GM12878 (cell line): ENCODE results near the gene C16orf96. TPM values are rescaled to one million over a fixed set of nuclear protein-coding genes. Genes with fewer than 3 reads are reported as not detected.
A peak's percentile ranks its signal among the peaks of the same experiment; 100 is the strongest.

Experiments
- ATAC-seq: fragments of 200-7000 bp; cut with Tn5 transposase; 3 replicates; pipeline ENCODE4 v1.9.1; 2020; ENCODE audit warnings: mild to moderate bottlenecking, moderate library complexity
- BruUV-seq: library from RNA; stranded (reverse); fragments of 400-500 nt; replicated peaks from 2 replicates; lab custom pipeline; 2021; lab: Mats Ljungman, UMichigan
- CTCF ChIA-PET: fragments of 300-600 bp; sonication (Branson Sonifier 250); formaldehyde crosslinking; extraction: SDS; loops from one replicate; lab custom pipeline; 2021; ENCODE audit warnings: inconsistent platforms; lab: Yijun Ruan, JAX
- POLR2A ChIA-PET: fragments of 350-600 bp; formaldehyde crosslinking; extraction: SDS; loops from one replicate; lab custom pipeline; 2021; ENCODE audit warnings: inconsistent platforms; lab: Charles Lee
- RAD21 ChIA-PET: fragments of 300-600 bp; sonication (Branson Sonifier 250); formaldehyde crosslinking; loops from one replicate; lab custom pipeline; 2023; ENCODE audit warnings: antibody characterized with exemption; ENCODE audit not compliant: unreplicated experiment; lab: Charles Lee
- SMC1A ChIA-PET: fragments of 300-600 bp; sonication (Branson Sonifier 250); formaldehyde crosslinking; loops from one replicate; lab custom pipeline; 2023; ENCODE audit not compliant: unreplicated experiment, uncharacterized antibody; lab: Charles Lee
- DNase-seq: peaks from one replicate; pipeline ENCODE4 v3.0.0-alpha.2; 2011; ENCODE audit warnings: low read depth, low spot score
- FAIRE-seq: peaks from 3 replicates; lab custom pipeline; 2011; peaks lifted over from hg19 to GRCh38; lab: Jason Lieb, UNC
- H2AFZ ChIP-seq: 2 replicates; pipeline ENCODE4 v1.6.0; 2011; ENCODE audit warnings: low read depth, low read length, control low read depth; ENCODE audit not compliant: control insufficient read depth
- H3K27ac ChIP-seq: 2 replicates; pipeline ENCODE4 v1.5.1; 2011; ENCODE audit warnings: control low read depth; ENCODE audit not compliant: control insufficient read depth, insufficient read depth
- H3K27me3 ChIP-seq, 2 experiments: replicated peaks in 1 of 2; 2 replicates each; pipeline versions ENCODE4 v1.6.0 to v1.6.1; 2011; ENCODE audit warnings: low read length in 1 of 2; ENCODE audit not compliant: control insufficient read depth in 2 of 2, insufficient read depth in 2 of 2
- H3K36me3 ChIP-seq, 2 experiments: 2 replicates each; pipeline ENCODE4 v1.5.1; 2011; ENCODE audit warnings: low read length in 1 of 2; ENCODE audit not compliant: control insufficient read depth in 2 of 2, insufficient read depth in 2 of 2
- H3K4me1 ChIP-seq: 2 replicates; pipeline ENCODE4 v1.6.1; 2011; ENCODE audit warnings: mild to moderate bottlenecking, low read length, moderate library complexity, mixed read lengths; ENCODE audit not compliant: control insufficient read depth, insufficient read depth
- H3K4me2 ChIP-seq: 2 replicates; pipeline ENCODE4 v1.6.0; 2011; ENCODE audit warnings: control low read depth; ENCODE audit not compliant: control insufficient read depth, insufficient read depth
- H3K4me3 ChIP-seq: fragments of 200-600 bp; sonication (generic); 2 replicates; pipeline ENCODE4 v1.5.1; 2016
- H3K79me2 ChIP-seq: 2 replicates; pipeline ENCODE4 v1.6.0; 2011; ENCODE audit warnings: low read length; ENCODE audit not compliant: control insufficient read depth, insufficient read depth
- H3K9ac ChIP-seq: 2 replicates; pipeline ENCODE4 v1.8.0; 2011; ENCODE audit warnings: low read length, control low read depth, mixed read lengths; ENCODE audit not compliant: control insufficient read depth, insufficient read depth
- H3K9me3 ChIP-seq: replicated peaks from 3 replicates; pipeline ENCODE4 v1.5.1; 2011; ENCODE audit warnings: mild to moderate bottlenecking, low read length; ENCODE audit not compliant: control insufficient read depth, insufficient read depth
- H4K20me1 ChIP-seq: 2 replicates; pipeline ENCODE4 v1.6.0; 2011; ENCODE audit not compliant: control insufficient read depth, insufficient read depth
- HDGF ChIP-seq: fragments of 450-650 bp; IDR thresholded peaks from 2 replicates; pipeline ENCODE4 v1.6.1; 2016; ENCODE audit warnings: antibody characterized with exemption
- POLR2A ChIP-seq: IDR thresholded peaks from 2 replicates; pipeline ENCODE4 v1.6.1; 2011; ENCODE audit warnings: low read depth, mild to moderate bottlenecking, low read length
- RBBP5 ChIP-seq: fragments of 200-600 bp; sonication (generic); conservative IDR thresholded peaks from 2 replicates; pipeline ENCODE4 v1.6.1; 2016
- SMAD1 ChIP-seq: fragments of 450-650 bp; IDR thresholded peaks from 2 replicates; pipeline ENCODE4 v1.6.1; 2018; ENCODE audit warnings: mild to moderate bottlenecking, low read depth; ENCODE audit not compliant: partially characterized antibody
- ZNF217 ChIP-seq: fragments of 450-650 bp; IDR thresholded peaks from 2 replicates; pipeline ENCODE4 v1.6.1; 2017; ENCODE audit warnings: antibody characterized with exemption, mild to moderate bottlenecking
- WGBS: methylation state at CpG from one replicate; pipeline ENCODE4 v1.1.6; 2016; ENCODE audit warnings: low lambda C conversion rate; ENCODE audit not compliant: insufficient replicate concordance, insufficient coverage; ENCODE audit errors: missing lambda C conversion rate; 5-methylcytosine and 5-hydroxymethylcytosine counted together
- in situ Hi-C: fragments of 300-500 bp; cut with MboI; formaldehyde crosslinking; loops from 9 replicates; pipeline ENCODE4 v1.14.3; 2018; ENCODE audit warnings: mixed read lengths
- intact Hi-C: fragments of 100-400 bp; cut with micrococcal nuclease; formaldehyde crosslinking; loops from one replicate; pipeline ENCODE4 v1.14.2; 2022; ENCODE audit not compliant: unreplicated experiment
- polyA plus RNA-seq, 11 experiments: library from polyadenylated mRNA; depleted of rRNA in 4 of 11; unstranded in 6 of 11; stranded (reverse) in 5 of 11; fragments of >200 nt; fragmentation: Nextera tagmentation in 4 of 11; fragmentation: Illumina TruSeq in 1 of 11; extraction: Ambion mirVana in 4 of 11; extraction: Trizol in 1 of 11; gene quantifications; 1 replicate in 1 of 11; 2 replicates in 10 of 11; pipeline versions ENCODE4 v1.2.1 to v1.2.3, GENCODE V29; 2011 to 2016; ENCODE audit warnings: inconsistent platforms in 2 of 11, missing spikeins in 2 of 11, low read depth in 1 of 11
- total RNA-seq, 4 experiments: library from RNA; depleted of rRNA in 3 of 4; stranded (reverse); fragments of >200 nt in 3 of 4; fragmentation: Illumina TruSeq in 1 of 4; extraction: Trizol in 1 of 4; gene quantifications; 2 replicates each; pipeline versions ENCODE4 v1.2.1 to v1.2.3, GENCODE V29; 2013 to 2021
- TF ChIP-seq, protein P1 (sequence below): fragments of 450-650 bp; IDR thresholded peaks from 2 replicates; pipeline ENCODE4 v1.6.1; 2016; ENCODE audit warnings: mild to moderate bottlenecking
- TF ChIP-seq, protein P2 (sequence below): IDR thresholded peaks from 2 replicates; pipeline ENCODE4 v1.6.1; 2011; ENCODE audit warnings: low read depth, mild to moderate bottlenecking, low read length, moderate library complexity, borderline replicate concordance; ENCODE audit errors: extremely low read depth

Gene C16orf96
- total and polyA plus RNA-seq, 10 of the 15 experiments (the other 5 are each of a cell fraction or from before 2014, with no cell fraction given): 0.01 to 0.08 (median 0.01) TPM; not detected in 7

DNA sequence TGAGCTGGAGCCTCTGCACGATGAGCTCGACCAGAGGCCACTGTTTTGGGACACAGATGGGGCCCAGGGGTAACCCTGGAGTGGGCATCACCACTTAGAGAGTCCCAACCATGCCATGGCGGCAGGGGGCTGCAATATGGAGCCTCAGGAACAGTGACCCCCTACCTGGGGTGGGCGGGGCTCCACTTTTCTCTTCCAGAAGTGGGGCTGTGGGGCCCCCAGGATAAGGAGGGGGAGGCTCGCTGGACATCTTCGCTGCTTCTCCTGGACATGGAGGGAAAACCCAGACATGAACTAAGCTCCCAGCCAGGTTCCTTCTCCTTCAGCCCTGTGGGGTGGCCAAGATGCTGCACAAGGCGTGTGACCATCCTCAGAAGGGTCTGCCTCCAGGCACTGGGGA is 42.3 kb upstream of the C16orf96 start:
- CTCF ChIA-PET: interaction anchor here (2.6 to 6.7 kb wide), 3 partner anchors 8 to 72 kb away, joined by 18 to 65 read pairs (median 36); no protein-coding TSS in a partner anchor
- peak overlapping the region; percentile 77 for H3K27ac ChIP-seq
- no peak overlapping the region; the same call in 1 of the 2 replicates for H3K4me2 ChIP-seq
- WGBS: 98% methylated on average over 7 of the region's 7 CpGs
- no peak overlapping the region for H3K4me3 ChIP-seq
- H2AFZ ChIP-seq: no peak overlapping the region
- intact Hi-C loops (loop anchor here (10.0 kb wide), 2 partner anchors 101 to 441 kb away; partner anchors contain the start of genes SEC14L5 and UBALD1), in situ Hi-C loops (loop anchor here (10.0 kb wide), 1 partner anchor 441 kb away; the partner anchor contains the start of gene SEC14L5)
- H3K9me3 ChIP-seq: no peaks in the 10 kb centered on the region
- DNase-seq (no peak), FAIRE-seq (no peak), ATAC-seq (no peak)
- H4K20me1 ChIP-seq: no peaks in the 10 kb centered on the region
- peaks cover 23% of the 10 kb centered on the region for H3K4me1 ChIP-seq
- RAD21 ChIA-PET: interaction anchor here (1.8 kb wide), 2 partner anchors 8 to 35 kb away, joined by 6 to 12 read pairs; no protein-coding TSS in a partner anchor
- no peak for TF ChIP-seq ZNF217
- TF ChIP-seq RBBP5: no peak
- H3K9ac ChIP-seq: no peak overlapping the region
- no peaks in the 10 kb centered on the region; the same call in 1 of the 2 replicates for H3K79me2 ChIP-seq
- SMC1A ChIA-PET: interaction anchor here (1.5 to 2.1 kb wide), 3 partner anchors 7 to 72 kb away, joined by 6 to 7 read pairs (median 7); no protein-coding TSS in a partner anchor
- BruUV-seq: no TSS peak
- peaks cover 12 to 43% of the 10 kb centered on the region in 2 experiments; a peak in 3 of 4 replicates for H3K36me3 ChIP-seq
- POLR2A ChIA-PET: no interaction called here
- H3K27me3 ChIP-seq: no peaks in the 10 kb centered on the region

DNA sequence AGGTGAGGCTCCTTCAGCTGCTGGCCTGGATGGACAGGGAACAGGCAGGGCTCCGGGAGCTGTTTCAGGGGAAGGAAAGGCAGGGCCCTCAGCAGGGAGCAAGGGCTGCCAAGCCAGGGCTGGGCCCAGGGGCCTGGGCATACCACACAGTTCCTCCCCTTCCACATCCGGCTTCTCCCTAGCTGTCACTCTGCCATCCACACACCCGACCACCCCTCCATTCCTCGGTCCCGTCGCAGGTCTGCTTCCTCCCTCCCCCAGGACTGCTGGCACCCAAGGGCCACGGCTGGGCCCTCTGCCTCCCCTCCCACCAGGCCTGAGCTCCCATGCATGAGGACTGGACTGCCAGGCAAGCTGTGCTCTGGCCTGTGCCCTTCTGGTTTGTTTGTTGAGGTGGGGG is 41.5 kb upstream of the C16orf96 start:
- Histone ChIP-seq H3K9ac (peak overlapping the region; percentile 69), H3K9me3 (no peaks in the 10 kb centered on the region), H3K4me1 (peaks cover 23% of the 10 kb centered on the region), H3K79me2 (no peaks in the 10 kb centered on the region; the same call in 1 of the 2 replicates), H3K27me3 (no peaks in the 10 kb centered on the region), H3K27ac (peak overlapping the region; percentile 77), H4K20me1 (no peaks in the 10 kb centered on the region), H2AFZ (no peak overlapping the region), H3K36me3 (peaks cover 12 to 38% of the 10 kb centered on the region in 2 experiments; a peak in 3 of 4 replicates), H3K4me2 (peak overlapping the region; percentile 36), H3K4me3 (peak overlapping the region; percentile 16; the same call in 1 of the 2 replicates)
- WGBS: 33% methylated on average over 7 of the region's 7 CpGs
- RAD21 ChIA-PET: interaction anchor here (0.8 to 1.8 kb wide), 6 partner anchors 8 to 71 kb away, joined by 3 to 12 read pairs (median 3); partner anchors contain the start of gene HMOX2
- ATAC-seq (peak; percentile 24), DNase-seq (no peak), FAIRE-seq (no peak)
- POLR2A ChIA-PET: interaction anchor here (0.5 to 2.7 kb wide), 4 partner anchors 9 to 487 kb away, joined by 3 to 6 read pairs (median 4); no protein-coding TSS in a partner anchor
- intact Hi-C loops (loop anchor here (10.0 kb wide), 2 partner anchors 100 to 440 kb away; partner anchors contain the start of genes SEC14L5 and UBALD1), in situ Hi-C loops (loop anchor here (10.0 kb wide), 1 partner anchor 440 kb away; the partner anchor contains the start of gene SEC14L5)
- CTCF ChIA-PET: interaction anchor here (0.9 to 6.7 kb wide), 6 partner anchors 9 to 109 kb away, joined by 4 to 65 read pairs (median 14); partner anchors contain the start of genes CDIP1 and MGRN1
- TF ChIP-seq SMAD1: no peak
- TF ChIP-seq, protein P1, sequence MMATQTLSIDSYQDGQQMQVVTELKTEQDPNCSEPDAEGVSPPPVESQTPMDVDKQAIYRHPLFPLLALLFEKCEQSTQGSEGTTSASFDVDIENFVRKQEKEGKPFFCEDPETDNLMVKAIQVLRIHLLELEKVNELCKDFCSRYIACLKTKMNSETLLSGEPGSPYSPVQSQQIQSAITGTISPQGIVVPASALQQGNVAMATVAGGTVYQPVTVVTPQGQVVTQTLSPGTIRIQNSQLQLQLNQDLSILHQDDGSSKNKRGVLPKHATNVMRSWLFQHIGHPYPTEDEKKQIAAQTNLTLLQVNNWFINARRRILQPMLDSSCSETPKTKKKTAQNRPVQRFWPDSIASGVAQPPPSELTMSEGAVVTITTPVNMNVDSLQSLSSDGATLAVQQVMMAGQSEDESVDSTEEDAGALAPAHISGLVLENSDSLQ: peak; percentile 48; the same call in 1 of the 2 replicates
- TF ChIP-seq, protein P2, sequence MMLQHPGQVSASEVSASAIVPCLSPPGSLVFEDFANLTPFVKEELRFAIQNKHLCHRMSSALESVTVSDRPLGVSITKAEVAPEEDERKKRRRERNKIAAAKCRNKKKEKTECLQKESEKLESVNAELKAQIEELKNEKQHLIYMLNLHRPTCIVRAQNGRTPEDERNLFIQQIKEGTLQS: no peak
- TF ChIP-seq HDGF: 0 out of 2 replicates have a peak, but pooled peaks have one; percentile 72
- peak; percentile 40 for TF ChIP-seq POLR2A
- SMC1A ChIA-PET: interaction anchor here (0.8 to 2.3 kb wide), 13 partner anchors 8 to 127 kb away, joined by 3 to 11 read pairs (median 4); partner anchors contain the start of gene NMRAL1
- no TSS peak for BruUV-seq
